ENCODE data around the gene SLX9. TPM values are rescaled to one million over a fixed set of nuclear protein-coding genes. Genes with fewer than 3 reads are reported as not detected.

The SLX9 gene
- total RNA-seq, 2 experiments from 2014 or later, result 18.6 to 61.6 TPM

DNA sequence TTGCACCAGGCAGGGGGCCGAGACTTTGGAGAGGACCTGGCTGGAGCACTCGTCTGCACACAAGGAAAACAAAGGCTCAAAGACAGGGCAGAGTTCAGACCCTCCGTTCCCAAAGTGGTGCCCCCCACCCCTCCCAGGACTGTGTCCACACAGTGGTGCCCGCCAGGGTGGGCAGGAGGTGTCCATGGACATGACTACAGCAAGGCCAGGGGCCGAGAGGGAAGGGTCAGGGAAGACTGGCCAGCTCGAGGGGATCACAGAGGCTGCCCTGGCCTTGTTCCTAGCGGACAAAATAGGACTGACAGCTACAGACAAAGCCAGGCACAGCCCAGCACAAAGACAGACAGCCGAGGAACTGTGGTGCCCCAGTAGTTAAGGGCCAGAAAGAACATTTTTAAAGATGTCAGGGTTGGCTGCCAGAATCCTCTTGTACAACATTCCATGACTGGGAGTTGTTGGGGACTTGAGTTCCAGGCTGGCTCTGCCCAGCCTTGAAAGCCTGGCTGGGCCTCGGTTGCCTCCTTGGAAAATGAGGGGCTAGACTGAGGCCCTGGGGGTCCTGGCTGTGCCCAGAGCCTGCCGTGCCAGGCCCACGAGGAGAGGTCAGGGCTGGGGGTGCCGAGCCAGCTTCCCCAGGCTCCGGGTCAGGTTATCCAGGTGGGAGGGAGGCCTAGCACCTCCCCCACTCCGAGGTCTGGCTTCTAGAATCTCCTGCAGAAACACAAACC, 63.7 kb downstream of the SLX9 start:
- Histone ChIP-seq H3K9me2 (ENCODE audit: insufficient read depth, low read length) (no peaks in the 10 kb centered on the region), H3K4me2 (ENCODE audit: low read length) (no peak overlapping the region), H4K20me1 (ENCODE audit: insufficient read depth, low read length) (no peaks in the 10 kb centered on the region), H3K4me3 (ENCODE audit: low read depth, low read length, poor library complexity, severe bottlenecking) (no peak overlapping the region), H2AFZ (ENCODE audit: low read length) (no peak overlapping the region), H3K36me3 (ENCODE audit: insufficient read depth, low read length) (no peaks in the 10 kb centered on the region), H3K27ac (ENCODE audit: low read depth, low read length, poor library complexity, severe bottlenecking) (no peak overlapping the region), H3K79me2 (ENCODE audit: insufficient read depth, low read depth, low read length) (no peaks in the 10 kb centered on the region), H3K4me1 (ENCODE audit: insufficient read depth, low read length, poor library complexity, severe bottlenecking) (no peaks in the 10 kb centered on the region), H3K9me3 (ENCODE audit: low read length) (no peaks in the 10 kb centered on the region)
- ChIA-PET CTCF (ENCODE audit: unreplicated experiment) (no interaction called here), POLR2A (no interaction called here)
- intact Hi-C loops (cut with micrococcal nuclease; ENCODE audit: unreplicated experiment), result no loop called here
- no TSS peak for BruUV-seq (replicated peaks)
- DNase-seq (ENCODE audit: low spot score), result no peak
- TF ChIP-seq EZH2phosphoT487 (IDR thresholded peaks at IDR 0.05; ENCODE audit: borderline replicate concordance, low read depth, low read length), result no peak
- TF ChIP-seq, protein P1, sequence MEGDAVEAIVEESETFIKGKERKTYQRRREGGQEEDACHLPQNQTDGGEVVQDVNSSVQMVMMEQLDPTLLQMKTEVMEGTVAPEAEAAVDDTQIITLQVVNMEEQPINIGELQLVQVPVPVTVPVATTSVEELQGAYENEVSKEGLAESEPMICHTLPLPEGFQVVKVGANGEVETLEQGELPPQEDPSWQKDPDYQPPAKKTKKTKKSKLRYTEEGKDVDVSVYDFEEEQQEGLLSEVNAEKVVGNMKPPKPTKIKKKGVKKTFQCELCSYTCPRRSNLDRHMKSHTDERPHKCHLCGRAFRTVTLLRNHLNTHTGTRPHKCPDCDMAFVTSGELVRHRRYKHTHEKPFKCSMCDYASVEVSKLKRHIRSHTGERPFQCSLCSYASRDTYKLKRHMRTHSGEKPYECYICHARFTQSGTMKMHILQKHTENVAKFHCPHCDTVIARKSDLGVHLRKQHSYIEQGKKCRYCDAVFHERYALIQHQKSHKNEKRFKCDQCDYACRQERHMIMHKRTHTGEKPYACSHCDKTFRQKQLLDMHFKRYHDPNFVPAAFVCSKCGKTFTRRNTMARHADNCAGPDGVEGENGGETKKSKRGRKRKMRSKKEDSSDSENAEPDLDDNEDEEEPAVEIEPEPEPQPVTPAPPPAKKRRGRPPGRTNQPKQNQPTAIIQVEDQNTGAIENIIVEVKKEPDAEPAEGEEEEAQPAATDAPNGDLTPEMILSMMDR (conservative IDR thresholded peaks at IDR 0.05; ENCODE audit: low read length), result no peak

DNA sequence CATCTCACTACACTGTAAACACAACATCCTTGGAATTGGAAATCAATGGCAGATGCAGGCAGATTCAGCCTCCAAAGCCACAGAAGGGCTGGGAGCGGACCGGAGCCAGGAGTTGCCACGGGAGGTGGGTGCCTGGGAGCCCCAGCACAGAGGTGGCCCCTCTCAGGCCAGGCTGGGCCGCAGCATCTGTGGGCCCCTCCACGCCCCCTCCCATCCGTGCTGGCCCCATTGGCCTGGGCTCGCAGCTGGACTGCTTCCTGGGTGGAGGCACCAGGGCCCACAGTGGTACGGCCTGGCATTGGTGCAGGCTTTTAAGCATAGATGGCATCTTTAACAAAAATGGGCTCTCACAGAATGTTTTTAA, 64.2 kb downstream of the SLX9 start:
- intact Hi-C loops (cut with micrococcal nuclease; ENCODE audit: unreplicated experiment), result no loop called here
- H3K27ac ChIP-seq (ENCODE audit: low read depth, low read length, poor library complexity, severe bottlenecking), result no peak overlapping the region
- DNase-seq (ENCODE audit: low spot score), result no peak
- no peak overlapping the region for H3K4me3 ChIP-seq (ENCODE audit: low read depth, low read length, poor library complexity, severe bottlenecking)
- H3K4me1 ChIP-seq (ENCODE audit: insufficient read depth, low read length, poor library complexity, severe bottlenecking), result no peaks in the 10 kb centered on the region
- TF ChIP-seq, protein P1 (conservative IDR thresholded peaks at IDR 0.05; ENCODE audit: low read length), result no peak
- TF ChIP-seq EZH2phosphoT487 (IDR thresholded peaks at IDR 0.05; ENCODE audit: borderline replicate concordance, low read depth, low read length), result no peak
- no TSS peak for BruUV-seq (replicated peaks)
- no peaks in the 10 kb centered on the region for H3K9me3 ChIP-seq (ENCODE audit: low read length)
- no peaks in the 10 kb centered on the region for H4K20me1 ChIP-seq (ENCODE audit: insufficient read depth, low read length)
- no peak overlapping the region for H3K4me2 ChIP-seq (ENCODE audit: low read length)
- no peak overlapping the region for H2AFZ ChIP-seq (ENCODE audit: low read length)
- no peaks in the 10 kb centered on the region for H3K79me2 ChIP-seq (ENCODE audit: insufficient read depth, low read depth, low read length)
- POLR2A ChIA-PET, result no interaction called here
- no peaks in the 10 kb centered on the region for H3K9me2 ChIP-seq (ENCODE audit: insufficient read depth, low read length)
- no peaks in the 10 kb centered on the region for H3K36me3 ChIP-seq (ENCODE audit: insufficient read depth, low read length)
- CTCF ChIA-PET (ENCODE audit: unreplicated experiment), result no interaction called here

DNA sequence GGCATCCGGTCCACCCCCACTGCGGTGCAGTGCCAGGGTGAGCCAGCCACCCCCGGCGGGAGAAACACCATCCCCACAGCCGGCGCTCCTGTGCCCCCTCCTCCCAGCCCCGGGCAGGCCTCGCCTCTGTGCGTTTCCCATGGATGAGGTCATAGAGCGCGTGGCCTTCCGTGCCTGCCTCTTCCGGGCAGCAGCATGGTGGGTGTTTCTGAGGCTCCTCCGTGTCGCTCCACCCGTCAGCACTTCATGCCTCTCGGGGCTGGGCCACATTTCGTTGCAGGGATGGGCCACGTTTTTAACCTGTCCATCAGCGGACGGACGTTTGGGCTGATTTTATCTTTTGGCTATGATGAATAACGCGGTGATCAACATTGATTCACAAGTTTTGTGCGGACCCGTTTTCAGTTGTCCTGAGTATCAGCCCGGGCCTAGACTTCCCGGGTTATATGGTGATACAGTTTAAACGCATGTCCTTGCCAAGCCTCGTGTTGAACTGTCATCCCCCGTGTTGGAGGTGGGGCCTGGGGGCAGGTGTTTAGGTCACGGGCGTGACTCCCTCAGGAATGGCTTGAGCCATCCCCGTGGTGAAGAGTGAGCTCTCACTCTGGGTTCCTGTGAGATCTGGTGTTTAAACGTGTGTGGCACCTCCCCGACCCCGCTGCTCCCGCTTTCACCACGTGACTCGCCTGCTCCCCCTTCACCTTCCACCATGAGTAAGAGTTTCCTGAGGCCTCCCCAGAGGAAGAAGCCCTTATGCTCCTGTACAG, 64.8 kb downstream of the SLX9 start:
- H2AFZ ChIP-seq (ENCODE audit: low read length), result no peak overlapping the region
- no peak overlapping the region for H3K4me2 ChIP-seq (ENCODE audit: low read length)
- H3K79me2 ChIP-seq (ENCODE audit: insufficient read depth, low read depth, low read length), result no peaks in the 10 kb centered on the region

More for the DNA sequence above, 64.8 kb downstream of the SLX9 start:
- no peak for DNase-seq (ENCODE audit: low spot score)
- POLR2A ChIA-PET, result no interaction called here
- Histone ChIP-seq H3K4me3 (ENCODE audit: low read depth, low read length, poor library complexity, severe bottlenecking) (no peak overlapping the region), H3K27ac (ENCODE audit: low read depth, low read length, poor library complexity, severe bottlenecking) (no peak overlapping the region), H3K9me2 (ENCODE audit: insufficient read depth, low read length) (no peaks in the 10 kb centered on the region), H3K9me3 (ENCODE audit: low read length) (no peaks in the 10 kb centered on the region), H3K4me1 (ENCODE audit: insufficient read depth, low read length, poor library complexity, severe bottlenecking) (no peaks in the 10 kb centered on the region), H3K36me3 (ENCODE audit: insufficient read depth, low read length) (no peaks in the 10 kb centered on the region), H4K20me1 (ENCODE audit: insufficient read depth, low read length) (no peaks in the 10 kb centered on the region)
- CTCF ChIA-PET (ENCODE audit: unreplicated experiment), result no interaction called here
- TF ChIP-seq, protein P1 (conservative IDR thresholded peaks at IDR 0.05; ENCODE audit: low read length), result no peak
- TF ChIP-seq EZH2phosphoT487 (IDR thresholded peaks at IDR 0.05; ENCODE audit: borderline replicate concordance, low read depth, low read length), result no peak
- intact Hi-C loops (cut with micrococcal nuclease; ENCODE audit: unreplicated experiment), result no loop called here
- BruUV-seq (replicated peaks), result no TSS peak
